ENCODE measurements around the gene PLCB2. TPM values are rescaled to one million over a fixed set of nuclear protein-coding genes. Genes with fewer than 3 reads are reported as not detected.

Gene PLCB2
- total RNA-seq, 1 experiment from 2014 or later, result 4.3 TPM

- Histone ChIP-seq H3K9me3 (ENCODE audit: low read length) (no peaks in the 10 kb centered on the region), H4K20me1 (ENCODE audit: insufficient read depth, low read depth, low read length) (no peaks in the 10 kb centered on the region), H3K27me3 (ENCODE audit: low read length) (no peaks in the 10 kb centered on the region), H3K36me3 (ENCODE audit: insufficient read depth, low read length) (no peaks in the 10 kb centered on the region), H3K4me3 (ENCODE audit: low read length) (no peak overlapping the region), H3K27ac (ENCODE audit: low read length) (no peak overlapping the region), H3K9me2 (replicated peaks; ENCODE audit: insufficient read depth, low read length) (no peaks in the 10 kb centered on the region), H2AFZ (ENCODE audit: low read length) (no peak overlapping the region), H3K9ac (ENCODE audit: low read length) (no peak overlapping the region), H3K4me1 (ENCODE audit: low read length) (peaks cover 18% of the 10 kb centered on the region), H3K4me2 (ENCODE audit: low read depth, low read length, poor library complexity, severe bottlenecking) (no peak overlapping the region), H3K79me2 (ENCODE audit: low read length) (no peaks in the 10 kb centered on the region)
- DNase-seq, result no peak
These were observed 23.9 kb upstream of the PLCB2 start for GRCh38 chr15:40331637-40332036.

- Histone ChIP-seq H3K79me2 (ENCODE audit: low read length) (no peaks in the 10 kb centered on the region), H3K4me2 (ENCODE audit: low read depth, low read length, poor library complexity, severe bottlenecking) (no peak overlapping the region), H4K20me1 (ENCODE audit: insufficient read depth, low read depth, low read length) (no peaks in the 10 kb centered on the region), H3K27ac (ENCODE audit: low read length) (no peak overlapping the region), H3K4me3 (ENCODE audit: low read length) (no peak overlapping the region), H3K4me1 (ENCODE audit: low read length) (peaks cover 12% of the 10 kb centered on the region), H3K9me3 (ENCODE audit: low read length) (no peaks in the 10 kb centered on the region), H3K27me3 (ENCODE audit: low read length) (no peaks in the 10 kb centered on the region), H3K9ac (ENCODE audit: low read length) (no peak overlapping the region), H3K36me3 (ENCODE audit: insufficient read depth, low read length) (no peaks in the 10 kb centered on the region), H2AFZ (ENCODE audit: low read length) (no peak overlapping the region), H3K9me2 (replicated peaks; ENCODE audit: insufficient read depth, low read length) (no peaks in the 10 kb centered on the region)
- no peak for DNase-seq
These were observed 23.3 kb upstream of the PLCB2 start for GRCh38 chr15:40331026-40331425.

GRCh38 chr15:40330368-40330836, 22.7 kb upstream of the PLCB2 start:
- Histone ChIP-seq H3K9me2 (replicated peaks; ENCODE audit: insufficient read depth, low read length) (no peaks in the 10 kb centered on the region), H3K4me1 (ENCODE audit: low read length) (peaks cover 10% of the 10 kb centered on the region), H3K27me3 (ENCODE audit: low read length) (no peaks in the 10 kb centered on the region), H3K9me3 (ENCODE audit: low read length) (no peaks in the 10 kb centered on the region), H3K4me2 (ENCODE audit: low read depth, low read length, poor library complexity, severe bottlenecking) (no peak overlapping the region), H3K79me2 (ENCODE audit: low read length) (no peaks in the 10 kb centered on the region), H4K20me1 (ENCODE audit: insufficient read depth, low read depth, low read length) (no peaks in the 10 kb centered on the region), H3K9ac (ENCODE audit: low read length) (no peak overlapping the region), H2AFZ (ENCODE audit: low read length) (no peak overlapping the region), H3K36me3 (ENCODE audit: insufficient read depth, low read length) (no peaks in the 10 kb centered on the region), H3K27ac (ENCODE audit: low read length) (no peak overlapping the region), H3K4me3 (ENCODE audit: low read length) (no peak overlapping the region)
- no peak for DNase-seq

- Histone ChIP-seq H3K4me3 (ENCODE audit: low read length) (no peak overlapping the region), H3K9ac (ENCODE audit: low read length) (no peak overlapping the region), H3K4me2 (ENCODE audit: low read depth, low read length, poor library complexity, severe bottlenecking) (no peak overlapping the region), H3K9me3 (ENCODE audit: low read length) (no peaks in the 10 kb centered on the region), H3K9me2 (replicated peaks; ENCODE audit: insufficient read depth, low read length) (no peaks in the 10 kb centered on the region), H3K36me3 (ENCODE audit: insufficient read depth, low read length) (no peaks in the 10 kb centered on the region), H3K4me1 (ENCODE audit: low read length) (peaks cover 14% of the 10 kb centered on the region), H3K27ac (ENCODE audit: low read length) (no peak overlapping the region), H2AFZ (ENCODE audit: low read length) (no peak overlapping the region), H4K20me1 (ENCODE audit: insufficient read depth, low read depth, low read length) (peaks cover 4% of the 10 kb centered on the region; the same call in 1 of the 2 replicates), H3K79me2 (ENCODE audit: low read length) (no peaks in the 10 kb centered on the region), H3K27me3 (ENCODE audit: low read length) (no peaks in the 10 kb centered on the region; the same call in 1 of the 2 replicates)
- DNase-seq, result no peak
These were observed 22.1 kb upstream of the PLCB2 start for GRCh38 chr15:40329804-40330203.

- Histone ChIP-seq H4K20me1 (ENCODE audit: insufficient read depth, low read depth, low read length) (peaks cover 4% of the 10 kb centered on the region; the same call in 1 of the 2 replicates), H3K4me1 (ENCODE audit: low read length) (peaks cover 15% of the 10 kb centered on the region), H3K4me2 (ENCODE audit: low read depth, low read length, poor library complexity, severe bottlenecking) (no peak overlapping the region), H3K79me2 (ENCODE audit: low read length) (no peaks in the 10 kb centered on the region), H3K9me3 (ENCODE audit: low read length) (no peaks in the 10 kb centered on the region), H3K27ac (ENCODE audit: low read length) (no peak overlapping the region), H2AFZ (ENCODE audit: low read length) (no peak overlapping the region), H3K36me3 (ENCODE audit: insufficient read depth, low read length) (no peaks in the 10 kb centered on the region), H3K4me3 (ENCODE audit: low read length) (no peak overlapping the region), H3K9ac (ENCODE audit: low read length) (no peak overlapping the region), H3K9me2 (replicated peaks; ENCODE audit: insufficient read depth, low read length) (no peaks in the 10 kb centered on the region), H3K27me3 (ENCODE audit: low read length) (no peaks in the 10 kb centered on the region; the same call in 1 of the 2 replicates)
- no peak for DNase-seq
These were observed 21.0 kb upstream of the PLCB2 start for GRCh38 chr15:40328751-40329150.

DNA sequence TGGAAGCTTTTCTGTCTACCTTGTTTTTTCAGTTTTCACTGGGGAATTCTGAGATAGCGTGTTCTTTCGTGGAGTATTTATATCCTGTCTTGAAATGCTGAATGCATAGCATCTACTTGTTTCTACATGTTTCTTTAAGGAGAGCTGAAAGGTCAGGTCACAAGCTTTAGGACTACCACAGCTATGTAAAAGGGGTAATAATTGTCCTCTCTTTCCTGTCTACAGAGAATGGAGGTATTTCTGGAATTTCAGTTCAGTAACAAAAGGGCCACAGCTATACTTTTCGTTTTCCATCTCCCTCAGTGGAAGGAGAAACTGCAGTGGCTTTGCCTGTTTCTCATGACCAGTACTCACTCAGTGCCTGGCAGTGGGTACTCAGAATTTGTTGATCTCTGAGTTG, 20.4 kb upstream of the PLCB2 start:
- no peak overlapping the region for H2AFZ ChIP-seq (ENCODE audit: low read length)
- no peaks in the 10 kb centered on the region for H3K9me3 ChIP-seq (ENCODE audit: low read length)
- peaks cover 4% of the 10 kb centered on the region; the same call in 1 of the 2 replicates for H4K20me1 ChIP-seq (ENCODE audit: insufficient read depth, low read depth, low read length)
- no peaks in the 10 kb centered on the region; the same call in 1 of the 2 replicates for H3K27me3 ChIP-seq (ENCODE audit: low read length)
- H3K27ac ChIP-seq (ENCODE audit: low read length), result no peak overlapping the region
- no peak for DNase-seq
- H3K4me2 ChIP-seq (ENCODE audit: low read depth, low read length, poor library complexity, severe bottlenecking), result no peak overlapping the region
- H3K9me2 ChIP-seq (replicated peaks; ENCODE audit: insufficient read depth, low read length), result no peaks in the 10 kb centered on the region
- no peak overlapping the region for H3K9ac ChIP-seq (ENCODE audit: low read length)
- H3K4me3 ChIP-seq (ENCODE audit: low read length), result no peak overlapping the region
- H3K79me2 ChIP-seq (ENCODE audit: low read length), result no peaks in the 10 kb centered on the region
- peaks cover 13% of the 10 kb centered on the region for H3K4me1 ChIP-seq (ENCODE audit: low read length)
- H3K36me3 ChIP-seq (ENCODE audit: insufficient read depth, low read length), result no peaks in the 10 kb centered on the region

DNA sequence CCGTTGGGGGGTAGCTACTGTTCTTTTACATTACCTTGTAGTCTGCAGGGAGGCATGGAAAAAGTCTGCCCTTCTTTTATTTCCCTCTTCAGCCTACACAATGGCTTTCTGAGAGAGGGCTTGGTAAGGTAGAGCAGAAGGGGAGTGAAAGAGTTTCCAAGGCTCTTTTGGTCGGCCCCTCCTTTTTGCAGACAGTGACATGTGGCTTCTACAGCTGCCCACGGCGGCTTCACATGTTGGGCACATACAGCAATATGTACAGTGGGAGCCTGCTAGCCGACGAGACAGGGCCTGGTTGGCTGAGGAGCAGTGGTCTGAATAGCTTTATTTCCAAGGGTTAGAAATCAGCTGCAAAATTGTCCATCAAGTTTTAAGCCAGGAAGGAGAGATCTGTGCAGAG, 19.7 kb upstream of the PLCB2 start:
- Histone ChIP-seq H3K4me2 (ENCODE audit: low read depth, low read length, poor library complexity, severe bottlenecking) (no peak overlapping the region), H3K9me3 (ENCODE audit: low read length) (no peaks in the 10 kb centered on the region)

GRCh38 chr15:40325700-40326099, 18.0 kb upstream of the PLCB2 start:
- no peaks in the 10 kb centered on the region for H3K9me2 ChIP-seq (replicated peaks; ENCODE audit: insufficient read depth, low read length)
- H4K20me1 ChIP-seq (ENCODE audit: insufficient read depth, low read depth, low read length), result peaks cover 4% of the 10 kb centered on the region; the same call in 1 of the 2 replicates
- no peak for DNase-seq
- H3K79me2 ChIP-seq (ENCODE audit: low read length), result no peaks in the 10 kb centered on the region
- H3K4me3 ChIP-seq (ENCODE audit: low read length), result no peak overlapping the region
- no peak overlapping the region for H3K4me2 ChIP-seq (ENCODE audit: low read depth, low read length, poor library complexity, severe bottlenecking)
- H3K9ac ChIP-seq (ENCODE audit: low read length), result no peak overlapping the region
- no peak overlapping the region for H2AFZ ChIP-seq (ENCODE audit: low read length)
- no peaks in the 10 kb centered on the region for H3K9me3 ChIP-seq (ENCODE audit: low read length)
- H3K4me1 ChIP-seq (ENCODE audit: low read length), result peaks cover 23% of the 10 kb centered on the region
- no peaks in the 10 kb centered on the region; the same call in 1 of the 2 replicates for H3K27me3 ChIP-seq (ENCODE audit: low read length)
- no peaks in the 10 kb centered on the region for H3K36me3 ChIP-seq (ENCODE audit: insufficient read depth, low read length)
- no peak overlapping the region for H3K27ac ChIP-seq (ENCODE audit: low read length)

More for the DNA sequence above, 19.7 kb upstream of the PLCB2 start:
- no peaks in the 10 kb centered on the region for H3K79me2 ChIP-seq (ENCODE audit: low read length)
- no peak overlapping the region for H3K27ac ChIP-seq (ENCODE audit: low read length)
- H3K27me3 ChIP-seq (ENCODE audit: low read length), result no peaks in the 10 kb centered on the region; the same call in 1 of the 2 replicates
- no peak overlapping the region for H3K4me3 ChIP-seq (ENCODE audit: low read length)
- no peaks in the 10 kb centered on the region for H3K9me2 ChIP-seq (replicated peaks; ENCODE audit: insufficient read depth, low read length)
- DNase-seq, result no peak
- no peak overlapping the region for H2AFZ ChIP-seq (ENCODE audit: low read length)
- H3K9ac ChIP-seq (ENCODE audit: low read length), result no peak overlapping the region
- H4K20me1 ChIP-seq (ENCODE audit: insufficient read depth, low read depth, low read length), result peaks cover 4% of the 10 kb centered on the region; the same call in 1 of the 2 replicates
- H3K4me1 ChIP-seq (ENCODE audit: low read length), result peaks cover 19% of the 10 kb centered on the region
- no peaks in the 10 kb centered on the region for H3K36me3 ChIP-seq (ENCODE audit: insufficient read depth, low read length)

Measured in Karpas-422 (cell line).